Measurements from ENCODE around the gene USP51.
"Not testable (repeated sequence)": the region's sequence is repeated elsewhere in the genome, so short reads cannot be mapped to it uniquely, and the experiment has no call there.

The USP51 gene

GRCh38 chrX:55464050-55464449 lies 25.6 kb downstream of the USP51 start:
- not testable (repeated sequence) for DNase-seq

GRCh38 chrX:55459926-55460325 lies 29.7 kb downstream of the USP51 start:
- not testable (repeated sequence) for DNase-seq

GRCh38 chrX:55459426-55459825 lies 30.2 kb downstream of the USP51 start:
- DNase-seq, result not testable (repeated sequence)

- DNase-seq, result not testable (repeated sequence)
Measured at GRCh38 chrX:55455708-55456107, 33.9 kb downstream of the USP51 start.

- no peak for DNase-seq
Measured at GRCh38 chrX:55452833-55453124, 36.9 kb downstream of the USP51 start.

GRCh38 chrX:55451990-55452832 lies 37.4 kb downstream of the USP51 start, which contains the start of gene MAGEH1:
Gene MAGEH1, plus strand, starts transcription at chrX:55452127. Its CDS starts 248 bp downstream, at chrX:55452375.
- peak; percentile 68 for DNase-seq

GRCh38 chrX:55451626-55451989 lies 38.0 kb downstream of the USP51 start:
- no peak for DNase-seq

- no peak for DNase-seq
Measured at GRCh38 chrX:55451141-55451540, 38.5 kb downstream of the USP51 start.

GRCh38 chrX:55450259-55450658 lies 39.4 kb downstream of the USP51 start:
- DNase-seq, result no peak

GRCh38 chrX:55443468-55443867 lies 46.2 kb downstream of the USP51 start:
- not testable (repeated sequence) for DNase-seq

Data from activated effector memory CD4-positive, alpha-beta T cell treated with Interleukin-2 at 50 U/mL for 16 hours (primary cell).